ENCODE measurements around the gene SLC4A1AP.

SLC4A1AP gene

DNA sequence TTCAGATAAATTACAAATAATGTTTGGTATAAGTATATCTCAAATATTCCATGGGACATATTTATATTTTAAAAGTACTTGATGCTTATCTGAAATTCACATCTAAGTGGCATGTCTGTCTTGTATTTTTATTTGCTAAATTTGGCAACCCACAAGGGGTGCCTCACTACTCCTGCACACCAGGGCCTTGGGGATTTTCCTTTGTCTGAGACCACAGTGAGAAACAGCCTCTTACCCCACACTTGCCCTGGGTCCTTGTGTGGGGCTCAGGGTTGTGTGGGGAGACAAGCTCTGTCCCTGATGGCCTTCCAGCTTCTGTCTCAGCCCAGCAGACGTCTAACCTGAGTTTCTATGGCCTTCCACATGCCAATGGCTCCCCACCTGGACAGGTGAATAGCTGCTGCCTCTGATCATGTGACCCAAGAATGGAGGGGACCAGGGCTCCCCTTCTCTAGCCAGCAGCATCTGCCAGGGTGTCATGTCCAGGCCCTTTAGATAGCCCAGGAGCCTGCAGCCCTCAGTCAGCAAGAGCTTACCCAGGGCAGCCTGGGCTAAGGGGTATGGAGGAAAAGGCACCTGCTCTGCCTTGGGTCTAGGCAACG is 58.3 kb downstream of the SLC4A1AP start:
- no peak for DNase-seq

DNA sequence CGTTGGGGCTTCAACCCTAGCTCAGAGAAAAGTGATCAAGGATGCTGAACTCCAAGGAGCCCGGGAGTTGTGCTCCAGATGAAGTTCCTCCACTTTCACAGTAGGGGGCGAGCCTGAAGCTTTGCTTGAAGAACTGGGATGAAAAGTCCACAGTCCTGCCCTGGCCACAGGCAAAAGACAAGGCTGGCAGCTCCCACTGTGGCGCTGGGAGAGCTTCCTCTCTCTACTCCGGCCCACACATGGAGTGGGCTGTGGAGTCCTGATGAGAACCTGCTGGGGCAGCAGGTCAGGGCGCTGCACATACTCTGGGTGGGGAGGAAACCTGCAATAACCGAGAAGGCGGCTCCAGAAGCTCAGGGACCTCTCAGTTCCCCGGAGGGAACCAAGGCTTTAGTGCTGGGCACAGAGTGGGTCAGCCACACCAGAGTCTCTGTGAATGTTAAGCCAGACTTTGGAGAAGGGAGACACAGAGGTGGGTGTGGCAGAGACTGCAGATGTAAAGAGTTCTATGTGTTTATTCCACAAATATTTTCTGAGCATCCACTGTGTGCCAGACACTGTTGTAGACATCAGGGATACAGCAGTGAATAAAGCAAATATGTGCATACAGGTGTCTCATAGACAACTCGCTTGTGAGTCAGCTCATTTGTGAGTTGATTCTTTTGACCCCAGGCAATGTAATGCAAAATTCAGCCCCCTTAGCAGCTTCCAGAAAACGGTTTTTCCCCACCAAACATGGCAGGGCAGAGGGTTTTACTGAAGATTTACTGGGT is 59.9 kb downstream of the SLC4A1AP start:
- peak; percentile 16 to 59 for DNase-seq

DNA sequence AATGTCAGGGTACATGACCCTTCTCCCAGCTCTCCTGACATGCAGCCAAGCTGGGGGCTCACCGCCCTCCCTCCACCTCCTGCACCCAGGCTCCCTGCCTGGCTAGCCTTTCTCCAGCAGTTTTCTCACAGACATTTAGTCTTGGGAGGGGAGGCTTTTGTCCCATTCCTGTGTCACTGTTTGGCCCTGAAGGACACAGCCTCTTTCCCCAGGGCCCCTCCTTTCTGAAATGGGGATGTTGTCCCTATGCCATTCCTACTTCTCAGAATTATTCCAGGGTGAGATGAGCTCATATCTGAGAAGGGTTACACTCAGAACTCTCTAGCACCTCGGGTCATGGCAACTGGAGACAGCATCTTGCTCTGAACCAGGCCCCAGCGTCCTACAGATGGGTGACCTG is 60.5 kb downstream of the SLC4A1AP start:
- DNase-seq, result no peak

DNA sequence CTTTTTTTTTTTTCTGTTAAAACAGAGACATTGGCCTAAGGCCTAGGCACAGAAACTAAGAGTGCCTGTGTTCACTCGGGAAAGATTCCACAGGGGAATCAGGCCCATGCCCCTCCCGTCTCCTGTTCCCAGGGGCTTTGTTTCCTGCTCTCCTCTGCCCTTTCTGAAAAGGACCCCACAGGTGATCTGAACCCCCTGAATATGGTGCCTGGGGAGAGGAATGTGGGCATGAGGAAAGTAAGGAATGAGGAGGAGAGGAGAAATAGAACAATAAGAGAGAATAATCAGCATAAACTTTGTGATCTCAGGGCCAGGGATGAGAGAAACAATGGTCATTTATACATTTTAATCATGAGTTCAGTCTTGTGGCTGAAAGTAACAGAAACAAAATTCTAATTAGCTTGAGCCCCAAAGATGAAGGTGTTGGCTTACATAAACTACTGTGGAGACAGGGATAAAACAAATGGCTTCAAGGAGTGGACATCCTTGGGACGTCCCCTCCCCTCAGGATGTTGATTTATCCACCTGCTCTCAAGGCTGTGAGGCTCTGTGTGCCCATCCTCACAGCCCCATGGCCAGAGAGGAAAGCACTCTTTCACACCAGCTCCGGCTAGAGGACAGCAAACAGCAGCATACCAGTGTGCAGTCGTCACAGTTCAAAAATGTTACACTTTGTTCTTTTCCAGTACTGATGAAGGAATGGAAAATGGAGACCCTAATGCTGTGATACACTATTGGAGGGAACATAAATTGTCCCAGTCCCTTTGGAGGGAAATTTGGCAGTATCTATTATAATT is 61.4 kb downstream of the SLC4A1AP start:
- DNase-seq, result no peak

DNA sequence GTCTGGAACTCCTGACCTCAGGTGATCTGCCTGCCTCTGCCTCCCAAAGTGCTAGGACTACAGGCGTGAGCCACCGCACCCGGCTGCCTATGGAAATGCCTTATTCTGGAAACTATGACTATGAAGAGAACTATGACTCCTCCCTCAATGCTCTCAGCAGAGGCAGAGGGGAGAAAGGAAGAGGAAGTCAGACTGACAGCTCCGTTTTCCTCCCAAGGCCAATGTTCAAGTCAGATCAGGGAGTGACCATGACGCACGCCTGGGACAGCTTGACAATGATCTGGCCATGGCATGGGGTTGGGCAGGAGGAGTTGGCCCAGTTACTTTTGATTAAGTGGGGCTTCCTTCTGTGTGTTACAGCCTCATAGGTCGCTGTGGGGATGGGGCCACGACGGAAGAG is 63.6 kb downstream of the SLC4A1AP start:
- no peak for DNase-seq

DNA sequence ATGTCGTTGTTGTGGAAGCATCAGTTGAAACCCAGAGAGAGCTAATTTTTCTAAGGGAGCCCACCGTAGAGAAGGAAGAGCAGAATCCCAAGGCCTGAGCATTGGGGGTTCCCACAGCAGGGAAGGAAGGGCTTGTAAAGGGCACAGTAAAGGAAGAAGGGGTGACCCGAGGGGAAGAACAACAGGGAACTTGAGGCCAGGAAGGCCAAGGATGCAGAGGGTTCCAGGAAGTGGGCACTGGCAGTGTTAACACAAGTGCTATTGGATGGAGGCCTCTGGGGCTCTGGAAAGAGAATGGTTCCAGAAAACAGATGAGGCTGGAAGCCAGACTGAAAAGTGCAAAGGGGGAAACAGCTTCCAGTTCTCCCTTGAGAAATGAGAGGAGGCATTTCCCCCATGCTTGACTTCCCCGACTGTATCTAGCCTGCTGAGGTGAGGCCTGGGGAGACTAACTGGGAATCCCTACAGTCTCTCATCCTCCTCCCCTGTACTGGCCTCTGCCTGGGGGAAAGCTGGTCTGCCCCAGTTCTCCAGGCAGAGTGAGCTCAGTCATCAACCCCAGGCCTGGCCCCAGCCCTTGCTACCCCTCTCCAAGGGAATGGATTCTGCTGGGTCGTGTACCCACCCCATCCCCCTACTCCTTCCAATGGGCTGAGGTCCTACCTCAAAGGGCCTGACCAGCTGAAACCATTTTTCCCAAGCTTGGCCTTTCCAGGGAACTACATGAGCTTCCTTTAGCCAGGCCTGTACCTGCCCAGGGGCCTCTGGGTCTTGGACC is 64.6 kb downstream of the SLC4A1AP start:
- DNase-seq, result no peak

DNA sequence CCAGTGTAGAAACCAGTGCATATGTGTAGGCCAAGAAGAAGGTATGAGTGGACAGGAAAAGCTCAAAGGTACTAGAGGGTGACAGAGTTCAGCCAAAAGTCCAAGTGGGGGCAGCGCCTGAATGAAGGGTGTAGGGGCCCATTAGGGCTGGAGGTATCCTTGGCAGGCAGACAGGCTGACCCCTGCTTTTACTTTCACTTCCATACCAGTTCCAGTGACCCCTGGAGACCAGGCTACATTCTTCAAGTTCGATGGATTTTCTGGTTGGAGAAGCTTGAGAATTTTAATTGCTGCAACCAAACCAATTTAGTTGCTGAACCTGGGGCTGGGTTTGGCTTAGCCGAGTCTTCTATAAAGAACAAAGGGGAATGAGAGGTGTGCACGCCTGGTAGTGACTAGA is 65.5 kb downstream of the SLC4A1AP start:
- no peak for DNase-seq

DNA sequence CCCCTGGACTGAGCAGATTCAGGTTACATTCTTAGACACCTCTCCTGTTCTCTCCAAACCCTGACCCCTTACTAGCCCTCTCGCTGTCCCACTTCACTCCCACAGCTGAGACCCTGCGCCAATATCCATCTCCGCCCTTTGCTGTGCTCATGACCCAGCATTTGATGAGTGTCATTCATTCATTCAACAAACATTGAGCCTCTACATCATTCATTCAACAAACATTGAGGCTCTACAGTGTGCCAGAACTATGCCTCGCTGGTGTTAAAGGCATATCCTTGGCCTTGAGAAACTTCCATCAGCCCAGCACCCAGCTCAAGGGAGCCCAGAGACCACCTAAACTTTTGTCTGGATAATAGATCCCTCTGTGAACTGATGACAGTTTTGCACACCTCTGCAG is 65.9 kb downstream of the SLC4A1AP start:
- no peak for DNase-seq

DNA sequence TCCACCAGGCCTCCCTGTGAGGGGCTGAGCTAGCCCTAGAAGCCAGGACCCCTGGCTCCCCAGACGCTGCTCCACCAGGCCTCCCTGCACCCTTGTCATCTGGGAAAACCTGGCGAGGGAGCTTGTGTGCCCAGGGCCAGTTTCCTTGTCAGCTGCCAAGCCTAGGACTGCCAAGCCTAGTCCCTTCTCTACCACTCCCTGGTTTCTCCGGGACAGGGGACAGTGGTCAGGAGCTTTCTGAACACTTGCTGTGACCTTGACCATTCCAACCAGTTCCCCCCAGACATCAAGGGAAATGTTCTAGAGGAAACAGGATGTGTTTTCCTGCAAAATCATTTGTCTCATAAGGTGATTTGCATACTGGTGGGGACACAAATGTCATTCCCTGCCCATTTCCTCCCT is 66.6 kb downstream of the SLC4A1AP start:
- no peak for DNase-seq

DNA sequence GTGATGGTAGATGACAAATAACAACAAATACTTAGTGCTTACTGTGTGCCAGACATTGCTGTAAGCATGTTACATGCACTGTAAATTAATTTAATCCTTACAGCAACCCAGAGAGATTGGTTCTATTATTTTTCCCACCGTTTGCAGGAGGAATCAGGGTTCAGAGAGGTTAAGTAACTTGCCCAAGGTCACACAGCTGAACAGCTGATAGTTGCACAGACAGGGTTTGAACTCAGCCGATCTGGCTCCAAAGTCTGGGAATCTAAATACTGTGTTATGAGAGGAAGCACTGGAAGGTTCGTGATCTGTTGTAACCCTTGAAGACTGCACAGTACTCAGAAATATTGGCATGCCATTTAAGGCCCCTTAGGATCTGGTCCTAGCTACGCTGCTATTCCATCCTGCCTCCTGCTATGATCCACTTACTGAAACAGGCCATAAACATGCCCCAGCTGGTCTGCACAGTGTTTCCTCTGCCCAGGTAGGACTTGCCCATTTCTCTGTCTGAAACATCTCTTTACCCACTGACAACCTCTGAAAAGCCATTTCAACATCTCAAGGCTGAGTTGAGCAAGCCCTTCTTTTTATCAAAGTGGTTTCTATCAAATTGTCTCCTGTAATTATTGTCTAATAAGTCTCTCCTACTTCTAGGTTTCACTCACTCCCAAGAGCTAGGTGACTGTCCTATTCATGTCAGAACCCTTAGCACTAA is 67.4 kb downstream of the SLC4A1AP start:
- DNase-seq, result no peak

DNA sequence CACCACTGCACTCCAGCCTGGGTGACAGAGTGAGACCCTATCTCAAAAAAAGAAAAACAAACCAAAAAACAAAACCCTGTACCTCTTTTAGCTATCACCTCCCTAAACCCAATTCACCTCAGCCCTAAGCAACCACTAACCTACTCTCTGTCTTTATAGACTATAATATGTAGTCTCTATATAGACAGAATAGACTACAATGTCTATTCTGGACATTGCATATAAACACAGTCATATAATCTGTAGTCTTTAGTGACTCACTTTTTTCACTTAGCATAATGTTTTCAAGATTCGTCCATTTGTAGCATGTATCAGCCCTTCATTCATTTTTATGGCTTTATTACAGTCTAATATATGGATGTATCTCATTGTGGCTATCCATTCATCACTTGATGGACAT is 70.6 kb downstream of the SLC4A1AP start:
- no peak for DNase-seq

DNA sequence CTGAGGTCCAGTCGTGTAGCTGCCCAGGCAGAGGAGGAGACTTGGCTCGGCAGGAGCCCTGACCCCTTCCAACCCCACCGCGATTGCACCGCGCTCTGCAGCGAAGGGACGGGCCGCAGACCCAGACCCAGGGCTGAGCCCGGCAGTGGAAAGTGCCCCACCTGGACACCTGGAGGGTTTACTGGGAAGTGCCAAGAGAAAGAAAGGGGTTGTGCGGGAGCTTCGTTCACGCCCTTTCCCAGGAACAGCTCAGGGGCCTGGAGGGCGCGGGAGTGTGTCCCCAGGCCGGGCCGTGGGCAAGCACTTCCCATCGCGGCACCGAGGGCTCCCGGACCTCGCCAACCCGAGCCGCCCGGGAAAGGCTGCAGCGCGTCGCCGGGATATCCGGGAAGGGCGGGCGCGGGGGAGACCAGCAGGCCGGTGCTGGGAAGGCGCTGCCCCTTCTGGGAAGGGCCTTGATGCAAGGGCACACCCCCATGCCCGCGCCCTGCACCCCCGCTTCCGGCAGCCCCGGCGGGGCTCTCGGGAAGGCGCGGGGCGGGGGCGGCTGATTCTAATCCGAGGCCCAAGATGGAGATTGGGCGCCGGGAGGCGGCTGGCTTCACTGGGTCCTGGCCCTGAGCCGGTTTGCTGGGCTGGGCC is 71.7 kb downstream of the SLC4A1AP start:
- DNase-seq, result no peak

DNA sequence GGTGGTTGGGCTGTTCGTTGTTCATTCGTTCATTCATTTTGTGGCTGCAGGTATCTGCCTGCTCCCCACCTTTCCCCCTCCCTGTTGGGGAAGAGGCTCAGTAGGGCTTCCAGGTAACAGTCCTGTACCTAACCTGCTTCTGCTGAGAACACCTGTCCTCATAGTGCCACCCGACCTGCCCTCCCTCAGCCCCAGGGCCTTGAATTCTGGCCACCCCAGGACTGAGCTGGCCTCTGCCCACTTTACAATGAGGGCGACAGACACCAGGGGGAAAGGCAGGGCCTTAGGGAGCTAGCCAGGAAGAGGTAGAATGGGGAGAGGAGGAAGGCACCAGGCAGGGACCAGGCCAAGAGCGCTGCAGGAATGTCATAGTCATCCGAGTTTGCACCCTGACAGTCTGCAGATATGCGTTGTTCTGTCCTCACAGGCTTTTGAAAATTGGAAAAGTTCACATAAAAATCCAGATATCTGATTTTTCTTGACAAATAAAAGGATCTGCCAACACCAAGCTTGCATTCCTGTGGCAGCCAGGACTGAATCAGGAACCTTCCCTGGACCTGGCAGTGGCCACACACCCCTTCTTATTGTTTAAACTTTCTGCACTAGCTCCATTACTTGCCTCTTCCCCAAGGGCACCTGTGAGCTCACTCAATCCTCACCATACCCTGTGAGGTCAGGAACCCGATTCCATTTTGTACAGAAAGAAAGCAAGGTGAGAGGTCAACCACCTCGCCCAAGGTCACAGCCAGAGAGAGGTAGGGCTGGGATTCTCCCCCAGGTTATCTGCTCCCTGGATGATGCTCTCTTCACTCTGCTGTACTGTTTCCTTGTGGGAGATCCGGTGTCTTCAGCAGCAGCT is 72.6 kb downstream of the SLC4A1AP start:
- DNase-seq, result no peak

DNA sequence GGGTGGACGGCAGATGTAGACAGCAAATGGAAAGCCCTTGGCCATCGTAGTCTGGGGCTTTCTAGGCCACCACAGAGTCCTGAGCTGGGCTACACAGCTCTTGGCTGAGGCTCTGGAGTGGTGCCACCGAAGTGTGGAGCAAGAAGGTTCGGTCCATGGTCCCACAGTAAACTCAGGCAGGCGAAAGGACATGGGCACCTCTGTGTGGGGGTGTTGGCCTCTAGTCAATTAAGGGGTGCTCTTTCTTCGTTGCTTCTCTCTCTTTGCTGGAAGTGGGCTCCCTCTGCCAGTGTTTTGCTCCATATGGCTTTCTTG is 73.2 kb downstream of the SLC4A1AP start:
- DNase-seq, result no peak

DNA sequence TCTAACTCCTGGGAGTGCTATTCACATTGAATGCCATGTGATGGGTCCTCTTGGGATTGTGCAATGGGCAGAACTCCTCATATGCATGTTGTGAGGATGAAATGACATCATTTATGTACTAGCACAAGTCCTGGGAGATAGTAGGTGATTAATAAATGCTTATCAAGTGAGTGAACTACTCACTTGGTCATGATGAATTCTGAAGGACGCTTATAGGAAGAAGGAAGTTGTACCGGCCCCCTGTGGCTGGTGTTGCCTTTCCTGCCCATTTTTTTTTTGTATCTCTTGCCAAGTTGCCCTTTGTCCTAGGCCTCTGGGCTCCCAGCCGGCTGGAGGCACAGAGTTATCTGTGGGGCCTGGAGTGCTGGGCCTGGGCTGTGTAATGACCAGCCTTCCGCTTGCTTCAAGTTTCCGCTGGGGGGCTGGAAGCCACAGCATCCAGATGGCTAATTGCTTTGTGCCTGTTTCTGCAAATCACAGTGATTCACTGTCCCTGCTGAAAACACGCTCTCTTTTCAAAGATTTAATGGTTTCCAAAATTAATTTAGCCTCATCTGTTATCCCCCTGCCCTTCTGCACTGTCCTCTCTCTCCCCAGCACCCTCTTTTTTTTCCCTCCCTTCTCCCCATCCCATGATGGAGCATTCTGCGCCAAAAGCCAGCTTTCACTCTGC is 74.1 kb downstream of the SLC4A1AP start:
- no peak for DNase-seq

DNA sequence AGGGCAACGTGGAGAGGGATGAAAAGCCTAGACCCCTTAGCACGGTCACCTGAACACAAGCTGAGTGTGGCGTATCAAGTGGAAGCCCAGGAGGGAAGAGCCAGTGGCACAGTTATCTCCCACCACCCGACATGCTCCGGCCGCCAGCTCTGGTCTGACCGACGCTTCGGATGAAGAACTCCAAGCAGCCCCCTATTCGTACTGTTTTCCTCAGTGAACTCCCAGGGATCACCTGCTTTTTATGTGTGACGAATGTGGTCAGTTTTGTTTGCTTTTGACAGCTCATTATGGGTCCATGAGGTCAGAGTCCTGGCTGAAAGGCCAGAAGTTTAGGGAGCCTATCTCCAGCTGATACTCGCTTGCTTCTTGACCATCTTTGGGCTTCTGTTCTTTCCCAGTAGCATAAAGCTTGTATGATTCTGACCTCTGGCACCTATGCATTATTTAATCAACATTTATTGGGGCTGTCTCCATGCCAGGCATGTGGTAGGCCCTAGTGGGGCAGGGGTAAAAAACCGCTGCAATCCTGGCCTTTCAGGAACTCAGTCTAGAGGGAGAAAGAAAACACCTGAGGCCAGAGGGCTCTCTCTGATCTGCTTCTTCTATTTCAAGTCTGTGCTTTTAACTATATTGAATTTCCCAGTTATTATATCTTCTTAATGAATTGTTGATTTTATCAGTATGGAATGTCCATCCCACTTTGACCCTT is 74.8 kb downstream of the SLC4A1AP start:
- no peak for DNase-seq

DNA sequence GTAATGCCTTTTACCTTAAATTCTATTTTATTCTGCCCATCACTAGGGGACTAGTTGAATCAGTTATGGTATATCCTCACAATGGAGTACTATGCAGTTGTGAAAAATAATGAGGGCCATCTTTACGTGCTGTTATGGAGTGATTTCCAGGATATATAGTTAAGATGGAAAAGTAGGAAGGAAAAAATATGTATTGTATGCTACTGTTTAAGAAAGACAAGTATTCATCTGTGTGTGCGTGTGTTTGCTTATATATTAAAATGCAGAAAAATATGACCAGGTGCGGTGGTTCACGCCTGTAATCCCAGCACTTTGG is 75.3 kb downstream of the SLC4A1AP start:
- DNase-seq, result no peak

DNA sequence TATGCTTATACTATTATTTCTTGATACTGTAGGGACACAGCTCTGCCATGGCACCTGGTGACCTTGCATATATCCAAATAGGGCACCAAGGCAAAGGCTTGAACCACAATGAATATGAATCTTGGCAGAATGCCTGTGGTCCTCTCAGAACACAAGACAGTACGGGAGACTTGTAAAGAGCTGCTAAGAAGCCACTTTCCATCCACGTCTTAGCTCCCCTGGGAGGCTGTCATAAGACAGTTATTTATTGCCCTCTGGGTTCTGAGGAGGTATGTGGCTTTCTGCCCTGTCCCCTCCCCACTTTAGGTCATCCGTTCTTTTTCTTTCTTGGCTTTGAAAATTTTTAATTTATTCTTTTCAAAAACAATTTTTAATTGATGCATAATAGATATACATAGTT is 78.0 kb downstream of the SLC4A1AP start:
- DNase-seq, result peak in 1 of 2 experiments; percentile 26

DNA sequence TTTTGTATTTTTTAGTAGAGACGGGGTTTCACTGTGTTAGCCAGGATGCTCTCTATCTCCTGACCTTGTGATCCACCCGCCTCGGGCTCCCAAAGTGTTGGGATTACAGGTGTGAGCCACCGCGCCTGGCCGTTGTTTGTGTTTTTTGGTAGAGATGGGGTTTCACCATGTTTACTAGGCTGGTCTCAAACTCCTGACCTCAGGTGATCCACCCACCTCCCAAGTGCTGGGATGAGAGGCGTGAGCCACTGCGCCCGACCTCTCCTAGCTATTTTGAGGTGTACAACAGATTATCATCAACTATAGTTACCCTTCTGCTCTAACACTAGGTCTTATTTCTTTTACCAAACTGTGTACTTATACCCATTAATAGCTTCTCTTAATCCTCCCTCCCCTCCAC is 78.9 kb downstream of the SLC4A1AP start:
- no peak for DNase-seq
